CD4-positive, alpha-beta T cell treated with Interleukin-4 for 4 hours (primary cell): Measurements from ENCODE around the gene NDRG4.

Experiments used
- DNase-seq: peaks from one replicate; pipeline ENCODE4 v3.0.0-alpha.2; 2020

NDRG4 gene

DNA sequence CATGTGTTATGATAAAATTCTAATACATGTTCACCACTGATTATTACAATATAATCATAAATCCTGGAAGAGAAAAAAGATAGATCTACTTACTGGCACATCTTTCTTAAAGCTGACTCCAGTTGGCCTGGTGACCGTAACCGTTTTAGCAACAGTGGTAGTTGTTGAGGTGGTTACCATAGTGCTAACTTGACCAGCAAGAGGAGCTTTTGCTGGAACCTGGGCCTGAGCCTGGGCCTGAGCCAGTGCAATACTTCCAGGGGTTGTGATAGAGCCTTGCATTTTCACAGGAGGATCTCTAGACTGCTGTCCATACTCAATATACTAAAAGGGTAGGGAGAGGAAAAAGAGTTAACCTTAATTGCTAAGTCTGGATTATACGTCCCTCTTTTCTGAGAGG, 51.6 kb downstream of the NDRG4 start:
- no peak for DNase-seq

GRCh38 chr16:58556678-58557077, 56.7 kb downstream of the NDRG4 start:
- DNase-seq = no peak
